ENCODE measurements around the gene PDSS2.
A peak's percentile ranks its signal among the peaks of the same experiment; 100 is the strongest.

Gene PDSS2

GRCh38 chr6:107323133-107323785 lies 136.1 kb downstream of the PDSS2 start:
- no peak overlapping the region for H3K27ac ChIP-seq
- no peaks in the 10 kb centered on the region for H3K27me3 ChIP-seq (ENCODE audit: insufficient read depth, low read depth, severe bottlenecking)
- no peaks in the 10 kb centered on the region for H3K36me3 ChIP-seq
- no peaks in the 10 kb centered on the region for H3K9me3 ChIP-seq (ENCODE audit: severe bottlenecking)
- TF ChIP-seq CTCF (IDR thresholded peaks at IDR 0.05; ENCODE audit: low read depth, low read length), result no peak
- no peak overlapping the region for H3K4me3 ChIP-seq (ENCODE audit: low read depth, low read length)
- no peak for DNase-seq

GRCh38 chr6:107321793-107322192 lies 137.6 kb downstream of the PDSS2 start:
- Histone ChIP-seq H3K27me3 (ENCODE audit: insufficient read depth, low read depth, severe bottlenecking) (no peaks in the 10 kb centered on the region), H3K4me3 (ENCODE audit: low read depth, low read length) (no peak overlapping the region), H3K36me3 (no peaks in the 10 kb centered on the region), H3K9me3 (ENCODE audit: severe bottlenecking) (no peaks in the 10 kb centered on the region), H3K27ac (no peak overlapping the region)
- TF ChIP-seq CTCF (IDR thresholded peaks at IDR 0.05; ENCODE audit: low read depth, low read length), result no peak
- DNase-seq, result no peak

GRCh38 chr6:107319906-107320530 lies 139.3 kb downstream of the PDSS2 start:
- DNase-seq, result no peak
- Histone ChIP-seq H3K9me3 (ENCODE audit: severe bottlenecking) (no peaks in the 10 kb centered on the region), H3K27ac (no peak overlapping the region), H3K27me3 (ENCODE audit: insufficient read depth, low read depth, severe bottlenecking) (no peaks in the 10 kb centered on the region), H3K36me3 (no peaks in the 10 kb centered on the region), H3K4me3 (ENCODE audit: low read depth, low read length) (no peak overlapping the region)
- TF ChIP-seq CTCF (IDR thresholded peaks at IDR 0.05; ENCODE audit: low read depth, low read length), result no peak

GRCh38 chr6:107318100-107318736 lies 141.1 kb downstream of the PDSS2 start:
- H3K9me3 ChIP-seq (ENCODE audit: severe bottlenecking), result no peaks in the 10 kb centered on the region
- H3K36me3 ChIP-seq, result no peaks in the 10 kb centered on the region
- DNase-seq, result peak; percentile 60
- peak; percentile 79 for TF ChIP-seq CTCF (IDR thresholded peaks at IDR 0.05; ENCODE audit: low read depth, low read length)
- no peak overlapping the region for H3K27ac ChIP-seq
- no peaks in the 10 kb centered on the region for H3K27me3 ChIP-seq (ENCODE audit: insufficient read depth, low read depth, severe bottlenecking)
- H3K4me3 ChIP-seq (ENCODE audit: low read depth, low read length), result no peak overlapping the region

GRCh38 chr6:107315114-107315513 lies 144.2 kb downstream of the PDSS2 start:
- Histone ChIP-seq H3K27me3 (ENCODE audit: insufficient read depth, low read depth, severe bottlenecking) (no peaks in the 10 kb centered on the region), H3K36me3 (no peaks in the 10 kb centered on the region), H3K27ac (no peak overlapping the region), H3K4me3 (ENCODE audit: low read depth, low read length) (no peak overlapping the region), H3K9me3 (ENCODE audit: severe bottlenecking) (no peaks in the 10 kb centered on the region)
- no peak for TF ChIP-seq CTCF (IDR thresholded peaks at IDR 0.05; ENCODE audit: low read depth, low read length)
- no peak for DNase-seq

Measured in WERI-Rb-1 (cell line).